ENCODE data around the gene CTLA4. TPM values are rescaled to one million over a fixed set of nuclear protein-coding genes. Genes with fewer than 3 reads are reported as not detected.

CTLA4 gene
- total RNA-seq, 4 donors from 2014 or later = not detected

DNA sequence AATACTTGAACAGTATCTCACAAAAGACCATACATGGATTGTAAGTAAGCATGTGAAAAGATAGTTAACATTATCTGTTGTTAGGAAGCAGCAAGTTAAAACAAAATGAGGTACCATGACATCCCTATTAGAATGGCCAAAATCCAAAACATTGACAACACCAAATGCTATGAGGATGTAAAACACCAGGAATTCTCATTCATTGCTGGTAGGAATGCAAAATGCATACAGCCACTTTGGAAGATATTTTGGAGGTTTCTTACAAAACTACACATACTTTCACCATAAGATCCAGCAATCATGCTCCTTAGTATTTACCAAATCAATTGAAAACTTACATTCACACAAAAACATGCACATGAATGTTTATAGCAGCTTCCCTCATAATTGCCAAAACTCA, 38.1 kb downstream of the CTLA4 start:
- TF ChIP-seq POLR2A (IDR thresholded peaks at IDR 0.05) = no peak
- TF ChIP-seq, protein P1, sequence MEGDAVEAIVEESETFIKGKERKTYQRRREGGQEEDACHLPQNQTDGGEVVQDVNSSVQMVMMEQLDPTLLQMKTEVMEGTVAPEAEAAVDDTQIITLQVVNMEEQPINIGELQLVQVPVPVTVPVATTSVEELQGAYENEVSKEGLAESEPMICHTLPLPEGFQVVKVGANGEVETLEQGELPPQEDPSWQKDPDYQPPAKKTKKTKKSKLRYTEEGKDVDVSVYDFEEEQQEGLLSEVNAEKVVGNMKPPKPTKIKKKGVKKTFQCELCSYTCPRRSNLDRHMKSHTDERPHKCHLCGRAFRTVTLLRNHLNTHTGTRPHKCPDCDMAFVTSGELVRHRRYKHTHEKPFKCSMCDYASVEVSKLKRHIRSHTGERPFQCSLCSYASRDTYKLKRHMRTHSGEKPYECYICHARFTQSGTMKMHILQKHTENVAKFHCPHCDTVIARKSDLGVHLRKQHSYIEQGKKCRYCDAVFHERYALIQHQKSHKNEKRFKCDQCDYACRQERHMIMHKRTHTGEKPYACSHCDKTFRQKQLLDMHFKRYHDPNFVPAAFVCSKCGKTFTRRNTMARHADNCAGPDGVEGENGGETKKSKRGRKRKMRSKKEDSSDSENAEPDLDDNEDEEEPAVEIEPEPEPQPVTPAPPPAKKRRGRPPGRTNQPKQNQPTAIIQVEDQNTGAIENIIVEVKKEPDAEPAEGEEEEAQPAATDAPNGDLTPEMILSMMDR (IDR thresholded peaks at IDR 0.05 in 4 of 5, conservative IDR thresholded peaks at IDR 0.05 in 1 of 5) = no peak
- H3K27ac ChIP-seq = no peak overlapping the region
- H3K4me1 ChIP-seq = peaks cover 12 to 18% of the 10 kb centered on the region in 2 donors
- H3K4me3 ChIP-seq = no peak overlapping the region
- in situ Hi-C loops (cut with MboI; ENCODE audit: low sequenced_read_pairs in 4 of 4) = loop anchor here in 1 of 4 donors (25.0 kb wide), 1 partner anchor 418 kb away; no protein-coding TSS in a partner anchor
- intact Hi-C loops (cut with DNase I; ENCODE audit: low total_unique reads) = no loop called here
- DNase-seq (no peak), ATAC-seq (no peak)
- H3K27me3 ChIP-seq = no peaks in the 10 kb centered on the region
- peaks cover 0 to 4% (median 0%) of the 10 kb centered on the region in 3 donors for H3K9me3 ChIP-seq
- no peaks in the 10 kb centered on the region for H3K36me3 ChIP-seq

DNA sequence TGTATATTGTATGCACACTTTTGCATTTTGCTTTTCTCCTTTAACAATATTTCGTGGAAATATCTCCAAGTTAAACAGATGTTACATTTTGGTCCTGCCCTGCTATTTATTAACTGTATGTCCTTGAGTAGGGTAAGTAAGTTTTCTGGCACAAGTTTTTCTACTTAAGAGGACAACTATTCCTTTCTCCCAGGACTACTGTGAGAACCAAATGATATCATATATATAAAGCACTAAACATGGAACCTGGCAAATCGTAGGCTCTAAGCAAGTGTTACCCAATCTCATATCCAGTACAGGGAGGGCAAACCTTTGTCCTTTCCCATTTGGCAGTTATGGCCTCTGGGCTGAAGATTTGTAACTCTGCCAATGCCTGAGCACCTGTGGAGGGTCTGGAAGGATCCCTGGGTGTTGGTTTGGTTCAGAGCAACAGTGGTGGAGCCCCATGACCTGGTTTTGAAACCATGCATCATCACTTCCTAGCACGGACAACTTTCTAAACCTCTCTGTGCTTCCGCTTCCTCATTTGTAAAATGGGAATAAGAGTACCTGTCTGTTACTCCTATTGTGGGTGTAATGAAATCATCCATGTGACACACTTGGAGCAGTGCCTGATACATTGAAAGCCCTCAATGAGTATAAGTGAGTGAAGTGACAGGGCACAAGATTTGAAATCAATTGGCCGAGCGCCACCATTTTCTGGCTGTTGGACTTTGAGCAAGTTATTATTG, 40.7 kb downstream of the CTLA4 start:
- DNase-seq (no peak), ATAC-seq (peak in 1 of 2 donors; percentile 29)
- Histone ChIP-seq H3K4me3 (no peak overlapping the region), H3K27me3 (no peaks in the 10 kb centered on the region), H3K4me1 (peaks cover 12 to 18% of the 10 kb centered on the region in 2 donors), H3K36me3 (no peaks in the 10 kb centered on the region), H3K27ac (peak overlapping the region in 2 of 4 donors; percentile 24 to 61), H3K9me3 (no peaks in the 10 kb centered on the region)
- intact Hi-C loops (cut with DNase I; ENCODE audit: low total_unique reads) = no loop called here
- TF ChIP-seq POLR2A (IDR thresholded peaks at IDR 0.05) = no peak
- TF ChIP-seq, protein P1 (IDR thresholded peaks at IDR 0.05 in 4 of 5, conservative IDR thresholded peaks at IDR 0.05 in 1 of 5) = no peak
- in situ Hi-C loops (cut with MboI; ENCODE audit: low sequenced_read_pairs in 4 of 4) = loop anchor here in 1 of 4 donors (25.0 kb wide), 1 partner anchor 421 kb away; no protein-coding TSS in a partner anchor

DNA sequence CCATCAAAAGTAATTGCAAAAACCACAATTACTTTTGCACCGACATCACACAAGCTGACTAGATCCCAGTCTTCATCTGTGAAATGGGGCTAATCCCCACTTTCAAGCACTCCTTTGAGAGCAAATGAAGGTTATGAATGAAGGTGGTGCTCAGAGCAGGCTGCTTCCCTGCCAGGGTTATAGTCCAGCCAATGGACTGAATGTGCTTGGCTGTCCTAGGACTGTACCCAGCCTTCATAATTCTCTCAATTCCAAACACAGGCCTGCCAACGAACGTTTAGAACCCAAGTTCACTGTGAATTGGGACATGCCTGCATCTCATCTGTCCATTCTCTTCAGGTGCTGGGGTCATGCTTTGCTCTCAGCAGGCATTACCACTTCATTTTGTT, 41.2 kb downstream of the CTLA4 start:
- H3K9me3 ChIP-seq = no peaks in the 10 kb centered on the region
- in situ Hi-C loops (cut with MboI; ENCODE audit: low sequenced_read_pairs in 4 of 4) = loop anchor here in 1 of 4 donors (25.0 kb wide), 1 partner anchor 421 kb away; no protein-coding TSS in a partner anchor
- no peaks in the 10 kb centered on the region for H3K27me3 ChIP-seq
- TF ChIP-seq POLR2A (IDR thresholded peaks at IDR 0.05) = no peak
- TF ChIP-seq, protein P1 (IDR thresholded peaks at IDR 0.05 in 4 of 5, conservative IDR thresholded peaks at IDR 0.05 in 1 of 5) = no peak
- no peaks in the 10 kb centered on the region for H3K36me3 ChIP-seq
- H3K4me1 ChIP-seq = peaks cover 12 to 18% of the 10 kb centered on the region in 2 donors
- no peak for DNase-seq
- H3K4me3 ChIP-seq = peak overlapping the region in 1 of 4 donors; percentile 47
- peak overlapping the region in 3 of 4 donors; percentile 24 to 61 (median 40) for H3K27ac ChIP-seq
- intact Hi-C loops (cut with DNase I; ENCODE audit: low total_unique reads) = loop anchor here (1.0 kb wide), 1 partner anchor 424 kb away; no protein-coding TSS in a partner anchor
- ATAC-seq = peak in 1 of 2 donors; percentile 50

DNA sequence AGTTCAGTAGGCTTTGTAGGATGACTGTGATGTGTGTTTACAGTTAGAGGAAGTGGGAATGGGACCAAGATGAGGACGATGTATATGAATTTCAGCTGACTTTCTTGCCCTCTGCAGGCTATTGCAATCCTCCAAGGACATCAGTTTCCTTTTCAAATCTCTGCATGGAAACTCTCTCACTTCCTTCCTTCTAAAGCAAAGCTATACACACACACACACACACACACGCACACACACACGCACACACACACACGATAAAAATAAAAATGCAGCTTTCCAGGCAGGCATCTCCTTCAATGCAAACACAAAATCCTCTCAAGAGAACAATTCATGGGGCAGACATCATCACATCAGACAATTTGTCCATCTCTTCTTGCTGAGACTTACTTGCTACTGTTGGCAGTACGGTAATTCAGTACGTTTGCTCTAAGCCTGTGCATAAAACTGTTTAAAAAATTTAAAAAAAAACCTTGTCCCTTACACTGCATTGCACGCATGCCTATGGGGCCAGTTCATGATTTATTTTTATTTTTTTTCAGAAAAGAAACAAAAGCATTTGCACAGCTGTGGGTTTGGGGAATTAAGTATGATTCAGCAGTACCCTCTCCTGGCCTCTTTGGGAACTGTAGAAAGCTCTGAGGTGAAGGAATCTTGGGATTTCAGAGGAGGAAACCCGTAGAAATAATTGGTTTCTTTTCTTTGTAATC, 41.8 kb downstream of the CTLA4 start:
- H3K4me1 ChIP-seq = peaks cover 13 to 18% of the 10 kb centered on the region in 2 donors
- in situ Hi-C loops (cut with MboI; ENCODE audit: low sequenced_read_pairs in 4 of 4) (loop anchor here in 1 of 4 donors (25.0 kb wide), 1 partner anchor 422 kb away; no protein-coding TSS in a partner anchor), intact Hi-C loops (cut with DNase I; ENCODE audit: low total_unique reads) (loop anchor here (1.0 kb wide), 1 partner anchor 425 kb away; no protein-coding TSS in a partner anchor)
- H3K9me3 ChIP-seq = no peaks in the 10 kb centered on the region
- H3K27me3 ChIP-seq = no peaks in the 10 kb centered on the region
- peak overlapping the region; percentile 5 to 47 (median 29) for H3K4me3 ChIP-seq
- no peak for DNase-seq
- peak overlapping the region in 2 of 4 donors; percentile 24 to 61 for H3K27ac ChIP-seq
- TF ChIP-seq POLR2A (IDR thresholded peaks at IDR 0.05) = no peak
- TF ChIP-seq, protein P1 (IDR thresholded peaks at IDR 0.05 in 4 of 5, conservative IDR thresholded peaks at IDR 0.05 in 1 of 5) = peak; percentile 49 to 73 (median 65)
- no peaks in the 10 kb centered on the region for H3K36me3 ChIP-seq
- ATAC-seq = peak; percentile 64 to 78

All from gastrocnemius medialis (tissue), 4 donors.